ENCODE measurements around the gene TMSB4Y.

TMSB4Y gene

GRCh38 chrY:13703568-13703968 lies at the start of gene TMSB4Y:
Gene TMSB4Y, plus strand, starts transcription at chrY:13703899.
- no peak for DNase-seq

- DNase-seq: no peak
Observed at GRCh38 chrY:13664162-13664561, 39.5 kb upstream of the TMSB4Y start.

GRCh38 chrY:13671122-13671521 lies 32.6 kb upstream of the TMSB4Y start:
- no peak for DNase-seq

GRCh38 chrY:13702276-13702675 lies 1.4 kb upstream of the TMSB4Y start:
- DNase-seq: no peak

GRCh38 chrY:13704121-13704930 lies 627 bp downstream of the TMSB4Y start:
- DNase-seq: no peak

GRCh38 chrY:13705197-13705596 lies 1.5 kb downstream of the TMSB4Y start:
- DNase-seq: no peak

- DNase-seq: no peak
Observed at GRCh38 chrY:13708038-13708437, 4.3 kb downstream of the TMSB4Y start.

GRCh38 chrY:13718996-13719395 lies 15.3 kb downstream of the TMSB4Y start:
- DNase-seq: no peak

GRCh38 chrY:13729517-13729916 lies 25.8 kb downstream of the TMSB4Y start:
- no peak for DNase-seq

GRCh38 chrY:13738618-13739017 lies 34.9 kb downstream of the TMSB4Y start:
- DNase-seq: no peak

- DNase-seq: no peak
Observed at GRCh38 chrY:13751289-13752071, 47.8 kb downstream of the TMSB4Y start.

GRCh38 chrY:13754661-13755060 lies 51.0 kb downstream of the TMSB4Y start:
- no peak for DNase-seq

Data from AML-193 (cell line).